Gastrocnemius medialis (tissue), 4 donors: ENCODE measurements around the gene NAGA.

Experiments used
- POLR2A ChIP-seq, 2 donors: fragments of 450-650 bp; IDR thresholded peaks; one replicate each; pipeline ENCODE4 v1.6.1; 2017; ENCODE audit warnings: antibody characterized with exemption in 2 of 2, mild to moderate bottlenecking in 2 of 2, moderate library complexity in 2 of 2
- TF ChIP-seq, protein P1 (sequence below), 5 experiments: fragments of 450-650 bp in 3 of 5; fragments of 200-600 bp in 2 of 5; sonication (generic) in 2 of 5; IDR thresholded peaks in 4 of 5; conservative IDR thresholded peaks in 1 of 5; 1 replicate in 4 of 5; 2 replicates in 1 of 5; pipeline ENCODE4 v1.5.1; 2016 to 2019; ENCODE audit warnings: antibody characterized with exemption in 5 of 5, mild to moderate bottlenecking in 3 of 5, moderate library complexity in 3 of 5

DNA sequence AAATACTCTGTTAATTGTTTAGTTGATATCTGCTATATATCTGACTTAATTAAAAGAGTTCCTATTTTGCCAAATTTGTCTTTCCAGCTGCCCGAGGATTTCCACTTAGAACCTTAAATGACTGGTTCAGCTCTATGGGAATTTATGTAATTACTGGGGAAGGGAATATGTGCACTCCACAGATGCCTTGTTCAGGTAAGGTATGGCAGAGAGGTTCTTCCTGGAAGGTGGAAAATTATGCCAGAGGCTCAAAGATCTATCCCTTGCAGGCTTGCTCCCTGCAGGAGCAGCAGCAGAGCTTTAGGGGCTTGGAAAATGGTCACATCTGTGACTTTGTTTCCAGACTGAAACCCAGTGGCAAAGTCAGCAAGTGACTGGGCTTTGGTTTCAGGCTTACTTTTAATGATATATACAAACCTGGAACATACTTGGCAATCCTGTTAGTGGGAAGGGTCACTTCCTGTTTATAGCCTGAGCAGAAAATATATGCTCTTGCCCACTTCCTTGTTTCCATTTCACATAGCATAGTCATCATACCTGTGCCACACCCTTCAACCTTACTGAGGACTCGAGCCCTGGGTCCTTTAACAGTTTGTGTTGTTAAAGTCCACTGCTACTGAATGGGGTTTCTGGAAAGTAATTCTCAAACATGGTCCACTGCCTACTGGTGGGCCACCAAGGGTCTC lies 48.3 kb downstream of the NAGA start:
- TF ChIP-seq, protein P1, sequence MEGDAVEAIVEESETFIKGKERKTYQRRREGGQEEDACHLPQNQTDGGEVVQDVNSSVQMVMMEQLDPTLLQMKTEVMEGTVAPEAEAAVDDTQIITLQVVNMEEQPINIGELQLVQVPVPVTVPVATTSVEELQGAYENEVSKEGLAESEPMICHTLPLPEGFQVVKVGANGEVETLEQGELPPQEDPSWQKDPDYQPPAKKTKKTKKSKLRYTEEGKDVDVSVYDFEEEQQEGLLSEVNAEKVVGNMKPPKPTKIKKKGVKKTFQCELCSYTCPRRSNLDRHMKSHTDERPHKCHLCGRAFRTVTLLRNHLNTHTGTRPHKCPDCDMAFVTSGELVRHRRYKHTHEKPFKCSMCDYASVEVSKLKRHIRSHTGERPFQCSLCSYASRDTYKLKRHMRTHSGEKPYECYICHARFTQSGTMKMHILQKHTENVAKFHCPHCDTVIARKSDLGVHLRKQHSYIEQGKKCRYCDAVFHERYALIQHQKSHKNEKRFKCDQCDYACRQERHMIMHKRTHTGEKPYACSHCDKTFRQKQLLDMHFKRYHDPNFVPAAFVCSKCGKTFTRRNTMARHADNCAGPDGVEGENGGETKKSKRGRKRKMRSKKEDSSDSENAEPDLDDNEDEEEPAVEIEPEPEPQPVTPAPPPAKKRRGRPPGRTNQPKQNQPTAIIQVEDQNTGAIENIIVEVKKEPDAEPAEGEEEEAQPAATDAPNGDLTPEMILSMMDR (IDR thresholded peaks at IDR 0.05 in 4 of 5, conservative IDR thresholded peaks at IDR 0.05 in 1 of 5), result no peak
- no peak for TF ChIP-seq POLR2A (IDR thresholded peaks at IDR 0.05)
